HUES48 (cell line): ENCODE results near the gene RAB6B.

Experiments used
- H3K27ac ChIP-seq: one replicate; pipeline ENCODE4 v1.7.0; 2013; ENCODE audit warnings: low read depth, low read length, inconsistent platforms
- H3K27me3 ChIP-seq: 2 replicates; pipeline ENCODE4 v1.6.1; 2013; ENCODE audit warnings: mild to moderate bottlenecking, low read length; ENCODE audit not compliant: control insufficient read depth, insufficient read depth
- H3K36me3 ChIP-seq: 2 replicates; pipeline ENCODE4 v1.6.1; 2013; ENCODE audit warnings: low read length; ENCODE audit not compliant: control insufficient read depth, insufficient read depth
- H3K4me1 ChIP-seq: 2 replicates; pipeline ENCODE4 v1.6.1; 2013; ENCODE audit warnings: mild to moderate bottlenecking, low read length; ENCODE audit not compliant: control insufficient read depth, insufficient read depth
- H3K4me3 ChIP-seq: 2 replicates; pipeline ENCODE4 v1.5.1; 2013; ENCODE audit warnings: mild to moderate bottlenecking, low read depth, low read length
- H3K9ac ChIP-seq: 2 replicates; pipeline ENCODE4 v1.6.1; 2013; ENCODE audit warnings: mild to moderate bottlenecking, low read depth, low read length, moderate library complexity
- H3K9me3 ChIP-seq: 2 replicates; pipeline ENCODE4 v1.6.1; 2013; ENCODE audit warnings: low read length; ENCODE audit not compliant: control insufficient read depth, insufficient read depth

RAB6B gene

DNA sequence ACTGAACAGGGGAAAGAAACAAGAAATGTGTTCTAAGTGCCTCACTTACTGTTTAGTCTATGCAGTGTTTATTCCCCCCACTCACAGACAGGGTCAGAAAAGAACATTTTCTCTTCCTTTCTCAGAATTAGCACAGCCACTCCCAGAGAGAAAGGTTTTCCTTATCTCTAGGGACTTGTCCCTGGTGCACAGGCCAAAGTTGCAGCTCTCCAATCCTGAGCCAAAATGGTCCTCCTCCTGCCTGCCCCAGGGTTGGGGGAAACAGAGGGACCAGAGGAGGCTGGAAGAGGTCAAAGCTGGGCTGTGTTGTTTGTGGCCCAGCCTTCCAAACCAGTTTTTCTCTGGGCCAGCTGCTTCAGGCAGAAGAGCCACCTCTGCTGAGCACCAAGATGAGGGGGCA lies 12.0 kb downstream of the RAB6B start:
- H3K4me1 ChIP-seq, result peaks cover 7% of the 10 kb centered on the region; the same call in 1 of the 2 replicates
- H3K9ac ChIP-seq, result no peak overlapping the region
- H3K27ac ChIP-seq, result no peak overlapping the region
- no peak overlapping the region for H3K4me3 ChIP-seq
- H3K27me3 ChIP-seq, result no peaks in the 10 kb centered on the region
- H3K9me3 ChIP-seq, result no peaks in the 10 kb centered on the region
- no peaks in the 10 kb centered on the region for H3K36me3 ChIP-seq

- Histone ChIP-seq H3K27me3 (no peaks in the 10 kb centered on the region), H3K9ac (no peak overlapping the region)
Measured at GRCh38 chr3:133882986-133883586, 12.6 kb downstream of the RAB6B start.

DNA sequence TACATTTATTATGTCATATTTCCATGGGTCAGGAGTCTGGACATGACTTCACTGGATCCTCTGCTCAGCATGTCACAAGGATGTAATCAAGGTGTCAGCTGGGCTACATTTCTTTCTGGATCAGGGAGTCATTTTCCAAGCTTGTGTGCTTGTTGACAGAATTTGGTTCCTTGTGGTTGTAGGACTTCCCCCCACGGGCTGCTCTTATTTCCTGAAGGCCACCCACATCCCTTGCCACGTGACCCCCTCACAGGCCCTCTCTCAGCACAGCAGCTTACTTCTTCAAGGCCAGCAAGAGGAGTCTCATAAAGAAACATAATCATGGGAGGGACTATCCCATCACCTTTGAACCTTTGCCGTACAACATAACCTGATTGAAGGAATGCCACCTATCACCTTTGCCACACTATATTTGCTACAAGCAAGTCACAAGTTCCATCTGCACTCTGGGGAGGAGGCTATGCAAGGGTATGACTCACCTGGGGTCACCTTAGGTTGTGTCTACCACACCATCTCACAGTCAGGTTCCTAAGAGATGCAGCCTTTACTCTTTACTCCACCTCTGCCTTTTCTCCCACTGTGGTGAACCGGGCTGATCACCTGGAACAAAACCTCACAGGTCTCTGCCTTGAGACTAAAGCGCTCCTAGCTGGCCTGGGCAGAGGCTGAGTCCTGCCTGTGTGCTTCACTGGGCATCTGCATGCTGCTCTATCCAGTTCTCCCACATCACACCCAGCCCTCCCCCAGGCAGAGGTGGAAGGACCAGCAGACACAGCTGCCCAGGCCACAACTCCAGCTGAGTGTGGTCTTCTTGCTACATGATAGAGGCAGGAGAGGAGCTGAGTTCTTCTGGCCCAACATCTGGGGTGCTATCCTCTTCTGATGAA lies 13.5 kb downstream of the RAB6B start:
- Histone ChIP-seq H3K4me1 (no peaks in the 10 kb centered on the region), H3K36me3 (no peaks in the 10 kb centered on the region), H3K27ac (no peak overlapping the region), H3K4me3 (no peak overlapping the region), H3K9ac (no peak overlapping the region), H3K9me3 (no peaks in the 10 kb centered on the region), H3K27me3 (no peaks in the 10 kb centered on the region)

More at GRCh38 chr3:133882986-133883586, 12.6 kb downstream of the RAB6B start:
- Histone ChIP-seq H3K27ac (no peak overlapping the region), H3K4me1 (peaks cover 7% of the 10 kb centered on the region; the same call in 1 of the 2 replicates), H3K4me3 (no peak overlapping the region), H3K9me3 (no peaks in the 10 kb centered on the region), H3K36me3 (no peaks in the 10 kb centered on the region)

GRCh38 chr3:133881492-133881891 lies 14.2 kb downstream of the RAB6B start:
- Histone ChIP-seq H3K36me3 (no peaks in the 10 kb centered on the region), H3K9me3 (no peaks in the 10 kb centered on the region), H3K27ac (no peak overlapping the region), H3K4me1 (no peaks in the 10 kb centered on the region), H3K9ac (no peak overlapping the region), H3K4me3 (no peak overlapping the region), H3K27me3 (no peaks in the 10 kb centered on the region)

- no peaks in the 10 kb centered on the region for H3K4me1 ChIP-seq
- H3K27me3 ChIP-seq, result no peaks in the 10 kb centered on the region
- H3K9ac ChIP-seq, result no peak overlapping the region
- H3K4me3 ChIP-seq, result no peak overlapping the region
- H3K36me3 ChIP-seq, result no peaks in the 10 kb centered on the region
- H3K27ac ChIP-seq, result no peak overlapping the region
- H3K9me3 ChIP-seq, result no peaks in the 10 kb centered on the region
Measured at GRCh38 chr3:133880886-133881455, 14.7 kb downstream of the RAB6B start.

DNA sequence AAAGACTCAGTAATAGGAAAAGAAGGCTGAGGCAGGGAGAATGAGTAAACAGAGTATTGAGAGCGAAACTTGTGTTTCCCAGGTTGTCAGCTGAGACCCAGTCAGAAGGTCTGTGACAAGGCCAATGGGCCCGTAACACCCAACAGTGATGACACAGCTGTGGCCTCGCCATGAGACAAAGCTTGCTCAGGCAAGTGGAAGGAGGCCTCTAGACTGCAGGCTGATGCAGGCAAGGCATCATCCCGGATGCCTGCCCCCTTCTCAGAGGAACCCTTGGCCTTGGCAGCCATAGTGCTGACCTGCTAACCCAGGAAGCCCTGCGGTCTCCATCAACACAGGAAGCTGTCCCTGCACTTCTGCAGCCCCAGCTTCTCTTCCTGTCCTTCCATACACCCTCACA lies 15.4 kb downstream of the RAB6B start:
- Histone ChIP-seq H3K4me1 (no peaks in the 10 kb centered on the region), H3K36me3 (no peaks in the 10 kb centered on the region), H3K4me3 (no peak overlapping the region), H3K9ac (no peak overlapping the region), H3K27ac (no peak overlapping the region), H3K9me3 (no peaks in the 10 kb centered on the region), H3K27me3 (no peaks in the 10 kb centered on the region)

- H3K36me3 ChIP-seq, result no peaks in the 10 kb centered on the region
- H3K27ac ChIP-seq, result no peak overlapping the region
- H3K27me3 ChIP-seq, result no peaks in the 10 kb centered on the region
- H3K9me3 ChIP-seq, result no peaks in the 10 kb centered on the region
- H3K9ac ChIP-seq, result no peak overlapping the region
- H3K4me3 ChIP-seq, result no peak overlapping the region
- no peaks in the 10 kb centered on the region for H3K4me1 ChIP-seq
Measured at GRCh38 chr3:133878518-133878917, 17.2 kb downstream of the RAB6B start.

DNA sequence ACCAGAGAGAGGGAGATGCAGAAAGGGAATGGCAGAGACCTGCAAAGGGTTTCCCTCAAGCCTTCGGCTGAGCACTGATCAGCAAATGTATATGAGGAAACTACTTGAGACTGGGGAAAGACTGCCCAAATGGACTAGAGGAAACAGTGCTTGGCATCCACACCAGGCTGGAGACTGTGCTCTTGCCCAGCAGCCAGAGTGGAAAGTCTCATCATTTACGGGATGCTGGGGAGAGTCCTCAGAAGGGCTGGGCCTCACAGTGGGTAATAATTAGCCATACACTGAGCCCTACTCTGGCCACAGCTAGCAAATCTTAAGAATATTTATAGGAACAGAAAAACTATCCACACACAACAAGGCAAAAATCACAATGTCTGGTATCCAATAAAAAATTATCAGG lies 18.5 kb downstream of the RAB6B start:
- H3K9ac ChIP-seq, result no peak overlapping the region

GRCh38 chr3:133874761-133875438 lies 20.8 kb downstream of the RAB6B start:
- no peaks in the 10 kb centered on the region for H3K36me3 ChIP-seq
- H3K27me3 ChIP-seq, result no peaks in the 10 kb centered on the region
- H3K9me3 ChIP-seq, result no peaks in the 10 kb centered on the region
- H3K9ac ChIP-seq, result no peak overlapping the region
- peaks cover 4% of the 10 kb centered on the region; the same call in 1 of the 2 replicates for H3K4me1 ChIP-seq
- H3K4me3 ChIP-seq, result no peak overlapping the region
- no peak overlapping the region for H3K27ac ChIP-seq

More for the DNA sequence above, 18.5 kb downstream of the RAB6B start:
- H3K4me3 ChIP-seq, result no peak overlapping the region
- no peaks in the 10 kb centered on the region for H3K27me3 ChIP-seq
- H3K9me3 ChIP-seq, result no peaks in the 10 kb centered on the region
- no peak overlapping the region for H3K27ac ChIP-seq
- H3K36me3 ChIP-seq, result no peaks in the 10 kb centered on the region
- H3K4me1 ChIP-seq, result peaks cover 4% of the 10 kb centered on the region; the same call in 1 of the 2 replicates

DNA sequence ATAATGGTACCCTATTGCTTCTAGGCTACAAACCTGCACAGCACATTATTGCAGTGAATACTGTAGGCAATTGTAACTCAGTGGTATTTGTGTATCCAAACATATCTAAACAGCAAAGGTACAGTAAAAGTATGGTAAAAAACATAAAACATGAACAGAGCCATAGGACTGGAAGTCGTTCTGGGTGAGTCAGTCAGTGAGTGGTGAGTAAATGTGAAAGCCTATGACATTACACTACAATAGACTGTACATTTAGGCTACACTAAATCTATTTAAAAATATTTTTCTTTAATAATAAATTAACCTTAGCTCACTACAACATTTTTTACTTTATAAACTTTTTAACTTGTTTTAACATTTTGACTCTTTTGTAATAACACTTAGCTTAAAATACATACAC lies 21.3 kb downstream of the RAB6B start:
- H3K4me1 ChIP-seq, result peaks cover 4% of the 10 kb centered on the region; the same call in 1 of the 2 replicates
- H3K27ac ChIP-seq, result no peak overlapping the region
- no peak overlapping the region for H3K9ac ChIP-seq
- H3K4me3 ChIP-seq, result no peak overlapping the region
- no peaks in the 10 kb centered on the region for H3K36me3 ChIP-seq
- no peaks in the 10 kb centered on the region for H3K27me3 ChIP-seq
- no peaks in the 10 kb centered on the region for H3K9me3 ChIP-seq
